Measurements from ENCODE around the gene PCDHA6. TPM values are rescaled to one million over a fixed set of nuclear protein-coding genes. Genes with fewer than 3 reads are reported as not detected.
"Not testable (repeated sequence)": the region's sequence is repeated elsewhere in the genome, so short reads cannot be mapped to it uniquely, and the experiment has no call there.

PCDHA6 gene
- total RNA-seq, 4 donors from 2014 or later: 0.64 to 3.0 (median 1.2) TPM; not detected in 1

- H3K9me3 ChIP-seq: peaks cover 5 to 31% of the 10 kb centered on the region in 2 donors
- in situ Hi-C loops (cut with MboI; ENCODE audit: low pct_ligation_motif_present in 1 of 4, low pct_unique_long_range_greater_than_20kb in 1 of 4, low sequenced_read_pairs in 3 of 4) (no loop called here), intact Hi-C loops (cut with DNase I; ENCODE audit: low total_unique reads) (no loop called here)
- H3K27me3 ChIP-seq: peaks cover 4% of the 10 kb centered on the region
- no peak for TF ChIP-seq POLR2AphosphoS5 (IDR thresholded peaks at IDR 0.05)
- no peak for TF ChIP-seq CTCF (IDR thresholded peaks at IDR 0.05)
- no peak for TF ChIP-seq EP300 (IDR thresholded peaks at IDR 0.05; ENCODE audit: low read depth)
- no peak for TF ChIP-seq POLR2A (IDR thresholded peaks at IDR 0.05)
- no peak for DNase-seq
- WGBS, 2 donors (ENCODE audit: low coverage in 1 of 2): 84% methylated on average over 45 of the region's 53 CpGs; no CpG with 5 or more reads in 1 of the 2 donors
- H3K27ac ChIP-seq: no peak overlapping the region
- no peaks in the 10 kb centered on the region for H3K36me3 ChIP-seq
- no peaks in the 10 kb centered on the region for H3K4me1 ChIP-seq
- H3K4me3 ChIP-seq: no peak overlapping the region
Measured at GRCh38 chr5:140802781-140803271, 24.9 kb upstream of the PCDHA6 start.

DNA sequence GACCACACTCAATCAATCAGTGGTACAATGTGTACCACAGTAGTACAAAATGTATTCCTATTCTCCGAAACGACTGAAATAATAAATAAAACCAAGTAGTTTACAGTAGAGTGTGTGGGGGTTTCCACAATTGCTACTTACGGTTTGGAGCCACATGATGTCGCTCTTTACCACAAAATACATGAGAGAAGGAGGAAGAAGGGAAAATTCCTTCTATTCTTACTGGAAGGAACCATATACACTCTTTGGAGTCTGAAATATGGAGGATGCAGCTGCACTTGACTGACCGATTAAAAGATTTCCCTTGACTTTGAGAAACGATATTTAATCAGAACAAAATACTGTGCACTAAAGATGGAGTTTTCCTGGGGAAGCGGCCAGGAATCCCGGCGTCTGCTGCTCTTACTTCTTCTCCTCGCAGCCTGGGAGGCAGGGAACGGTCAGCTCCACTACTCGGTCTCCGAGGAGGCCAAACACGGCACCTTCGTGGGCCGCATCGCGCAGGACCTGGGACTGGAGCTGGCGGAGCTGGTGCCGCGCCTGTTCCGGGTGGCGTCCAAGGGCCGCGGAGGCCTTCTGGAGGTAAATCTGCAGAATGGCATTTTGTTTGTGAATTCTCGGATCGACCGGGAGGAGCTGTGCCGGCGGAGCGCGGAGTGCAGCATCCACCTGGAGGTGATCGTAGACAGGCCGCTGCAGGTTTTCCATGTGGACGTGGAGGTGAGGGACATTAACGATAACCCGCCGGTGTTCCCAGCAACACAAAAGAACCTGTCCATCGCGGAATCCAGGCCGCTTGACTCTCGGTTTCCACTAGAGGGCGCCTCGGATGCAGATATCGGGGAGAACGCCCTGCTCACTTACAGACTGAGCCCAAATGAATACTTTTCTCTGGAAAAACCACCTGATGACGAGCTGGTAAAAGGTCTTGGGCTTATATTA is 20.7 kb upstream of the PCDHA6 start, which contains the start of gene PCDHA4:
TSS of gene PCDHA4 (plus strand) at position 235 of the 942 bp plus-strand sequence.
- peak within 1 kb of the TSS in 2 of 4 donors; percentile 29 to 61 for H3K27ac ChIP-seq
- in situ Hi-C loops (cut with MboI; ENCODE audit: low pct_ligation_motif_present in 1 of 4, low pct_unique_long_range_greater_than_20kb in 1 of 4, low sequenced_read_pairs in 3 of 4): no loop called here
- H3K4me1 ChIP-seq: no peaks in the 10 kb centered on the region
- DNase-seq: peak; percentile 26
- H3K36me3 ChIP-seq: no peaks in the 10 kb centered on the region
- H3K4me3 ChIP-seq: peak within 1 kb of the TSS in 3 of 4 donors; percentile 16 to 32 (median 30)
- H3K27me3 ChIP-seq: peaks cover 1% of the 10 kb centered on the region
- 36 to 53% methylated on average over 5 to 47 of the region's 47 CpGs for WGBS, 2 donors (ENCODE audit: low coverage in 1 of 2)
- peaks cover 5 to 32% of the 10 kb centered on the region in 2 donors for H3K9me3 ChIP-seq
- TF ChIP-seq POLR2AphosphoS5 (IDR thresholded peaks at IDR 0.05): no peak
- TF ChIP-seq CTCF (IDR thresholded peaks at IDR 0.05): peak in 4 of 5 experiments; percentile 9 to 30 (median 18)
- no peak for TF ChIP-seq POLR2A (IDR thresholded peaks at IDR 0.05)
- no peak for TF ChIP-seq EP300 (IDR thresholded peaks at IDR 0.05; ENCODE audit: low read depth)
- intact Hi-C loops (cut with DNase I; ENCODE audit: low total_unique reads): no loop called here

GRCh38 chr5:140808241-140808888 is 19.4 kb upstream of the PCDHA6 start:
- DNase-seq, H3K27ac ChIP-seq: not testable (repeated sequence)

DNA sequence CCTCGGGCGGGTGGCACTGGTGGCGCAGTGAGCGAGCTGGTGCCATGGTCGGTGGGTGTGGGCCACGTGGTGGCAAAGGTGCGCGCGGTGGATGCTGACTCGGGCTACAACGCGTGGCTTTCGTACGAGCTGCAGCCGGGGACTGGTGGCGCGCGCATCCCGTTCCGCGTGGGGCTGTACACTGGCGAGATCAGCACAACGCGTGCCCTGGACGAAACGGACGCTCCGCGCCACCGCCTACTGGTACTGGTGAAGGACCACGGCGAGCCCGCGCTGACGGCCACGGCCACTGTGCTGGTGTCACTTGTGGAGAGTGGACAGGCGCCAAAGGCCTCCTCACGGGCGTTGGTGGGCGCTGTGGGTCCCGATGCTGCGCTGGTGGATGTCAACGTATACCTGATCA is 18.9 kb upstream of the PCDHA6 start:
- H3K4me1 ChIP-seq: no peaks in the 10 kb centered on the region
- H3K9me3 ChIP-seq: peaks cover 5 to 22% of the 10 kb centered on the region in 2 donors
- in situ Hi-C loops (cut with MboI; ENCODE audit: low pct_ligation_motif_present in 1 of 4, low pct_unique_long_range_greater_than_20kb in 1 of 4, low sequenced_read_pairs in 3 of 4): no loop called here
- TF ChIP-seq POLR2A (IDR thresholded peaks at IDR 0.05) (no peak), EP300 (IDR thresholded peaks at IDR 0.05; ENCODE audit: low read depth) (no peak), CTCF (IDR thresholded peaks at IDR 0.05) (no peak), POLR2AphosphoS5 (IDR thresholded peaks at IDR 0.05) (no peak)
- no peak for DNase-seq
- 89% methylated on average over 43 of the region's 43 CpGs; no CpG with 5 or more reads in 1 of the 2 donors for WGBS, 2 donors (ENCODE audit: low coverage in 1 of 2)
- H3K36me3 ChIP-seq: no peaks in the 10 kb centered on the region
- intact Hi-C loops (cut with DNase I; ENCODE audit: low total_unique reads): no loop called here
- no peak overlapping the region for H3K27ac ChIP-seq
- H3K27me3 ChIP-seq: no peaks in the 10 kb centered on the region
- no peak overlapping the region for H3K4me3 ChIP-seq

More at GRCh38 chr5:140808241-140808888, 19.4 kb upstream of the PCDHA6 start:
- H3K4me3 ChIP-seq; H3K4me1 ChIP-seq; in situ Hi-C loops (cut with MboI; ENCODE audit: low pct_ligation_motif_present in 1 of 4, low pct_unique_long_range_greater_than_20kb in 1 of 4, low sequenced_read_pairs in 3 of 4); H3K27me3 ChIP-seq; H3K36me3 ChIP-seq; intact Hi-C loops (cut with DNase I; ENCODE audit: low total_unique reads): not testable (repeated sequence)
- H3K9me3 ChIP-seq: peaks cover 5 to 23% of the 10 kb centered on the region in 2 donors
- WGBS, 2 donors (ENCODE audit: low coverage in 1 of 2): 80 to 87% methylated on average over 8 to 62 of the region's 62 CpGs
